Transverse colon (tissue), 4 donors: ENCODE data around the gene EEPD1.

Experiments
- EP300 ChIP-seq: sonication (generic); formaldehyde crosslinking; IDR thresholded peaks from one replicate; pipeline ENCODE4 v1.6.1; 2017; ENCODE audit warnings: antibody characterized with exemption, low read depth
- POLR2AphosphoS5 ChIP-seq, 3 donors: sonication (generic); formaldehyde crosslinking; IDR thresholded peaks; one replicate each; pipeline ENCODE4 v1.6.1; 2016; ENCODE audit warnings: antibody characterized with exemption in 3 of 3
- TF ChIP-seq, protein P1 (sequence below), 5 experiments: fragments of 200-600 bp in 3 of 5; fragments of 450-650 bp in 2 of 5; sonication (generic) in 3 of 5; IDR thresholded peaks; 1 replicate in 2 of 5; 2 replicates in 3 of 5; pipeline ENCODE4 v1.5.1; 2016 to 2017; ENCODE audit warnings: antibody characterized with exemption in 5 of 5, inconsistent platforms in 3 of 5, mild to moderate bottlenecking in 2 of 5, moderate library complexity in 1 of 5

DNA sequence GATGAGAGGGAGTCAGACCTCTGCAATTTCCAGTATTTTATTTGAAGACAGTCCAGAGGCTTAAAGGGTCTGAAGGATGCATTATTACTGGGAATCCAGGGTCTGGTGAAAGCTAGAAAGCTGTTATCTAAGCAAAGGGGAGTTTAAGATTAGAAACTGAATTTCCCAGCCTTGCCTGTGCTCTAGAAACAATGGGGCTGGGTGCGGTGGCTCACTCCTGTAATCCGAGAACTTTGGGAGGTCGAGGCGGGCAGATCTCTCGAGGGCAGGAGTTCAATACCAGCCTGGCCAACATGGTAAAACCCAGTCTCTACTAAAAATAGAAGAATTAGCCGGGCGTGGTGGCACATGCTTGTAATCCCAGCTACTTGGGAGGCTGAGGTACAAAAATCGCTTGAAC, 165.1 kb downstream of the EEPD1 start:
- TF ChIP-seq, protein P1, sequence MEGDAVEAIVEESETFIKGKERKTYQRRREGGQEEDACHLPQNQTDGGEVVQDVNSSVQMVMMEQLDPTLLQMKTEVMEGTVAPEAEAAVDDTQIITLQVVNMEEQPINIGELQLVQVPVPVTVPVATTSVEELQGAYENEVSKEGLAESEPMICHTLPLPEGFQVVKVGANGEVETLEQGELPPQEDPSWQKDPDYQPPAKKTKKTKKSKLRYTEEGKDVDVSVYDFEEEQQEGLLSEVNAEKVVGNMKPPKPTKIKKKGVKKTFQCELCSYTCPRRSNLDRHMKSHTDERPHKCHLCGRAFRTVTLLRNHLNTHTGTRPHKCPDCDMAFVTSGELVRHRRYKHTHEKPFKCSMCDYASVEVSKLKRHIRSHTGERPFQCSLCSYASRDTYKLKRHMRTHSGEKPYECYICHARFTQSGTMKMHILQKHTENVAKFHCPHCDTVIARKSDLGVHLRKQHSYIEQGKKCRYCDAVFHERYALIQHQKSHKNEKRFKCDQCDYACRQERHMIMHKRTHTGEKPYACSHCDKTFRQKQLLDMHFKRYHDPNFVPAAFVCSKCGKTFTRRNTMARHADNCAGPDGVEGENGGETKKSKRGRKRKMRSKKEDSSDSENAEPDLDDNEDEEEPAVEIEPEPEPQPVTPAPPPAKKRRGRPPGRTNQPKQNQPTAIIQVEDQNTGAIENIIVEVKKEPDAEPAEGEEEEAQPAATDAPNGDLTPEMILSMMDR (IDR thresholded peaks at IDR 0.05) = no peak
- TF ChIP-seq POLR2AphosphoS5 (IDR thresholded peaks at IDR 0.05) = no peak
- no peak for TF ChIP-seq EP300
